ENCODE measurements around the gene WDFY4.

WDFY4 gene

GRCh38 chr10:48926764-48927540 is 242.3 kb downstream of the WDFY4 start:
- no peaks in the 10 kb centered on the region for H3K4me1 ChIP-seq (ENCODE audit: low read depth, poor library complexity, severe bottlenecking)
- no peak overlapping the region for H3K4me3 ChIP-seq (IDR thresholded peaks at IDR 0.05; ENCODE audit: insufficient read depth, low read depth, low read length)
- no peaks in the 10 kb centered on the region for H4K20me1 ChIP-seq (ENCODE audit: insufficient read depth)
- no peaks in the 10 kb centered on the region for H3K27me3 ChIP-seq (ENCODE audit: insufficient read depth, low read depth)
- no peak overlapping the region for H3K9ac ChIP-seq
- TF ChIP-seq CTCF (conservative IDR thresholded peaks at IDR 0.05; ENCODE audit: low read depth, low read length): no peak
- H3K4me2 ChIP-seq: no peak overlapping the region
- H2AFZ ChIP-seq (ENCODE audit: low read depth): no peak overlapping the region
- H3K36me3 ChIP-seq (ENCODE audit: insufficient read depth): no peaks in the 10 kb centered on the region
- no peaks in the 10 kb centered on the region for H3K79me2 ChIP-seq (ENCODE audit: insufficient read depth, low read depth)
- no peak overlapping the region for H3K27ac ChIP-seq

- no peak overlapping the region for H3K4me3 ChIP-seq (IDR thresholded peaks at IDR 0.05; ENCODE audit: insufficient read depth, low read depth, low read length)
- TF ChIP-seq CTCF (conservative IDR thresholded peaks at IDR 0.05; ENCODE audit: low read depth, low read length): no peak
- H3K36me3 ChIP-seq (ENCODE audit: insufficient read depth): no peaks in the 10 kb centered on the region
- H3K27me3 ChIP-seq (ENCODE audit: insufficient read depth, low read depth): no peaks in the 10 kb centered on the region
- H3K79me2 ChIP-seq (ENCODE audit: insufficient read depth, low read depth): no peaks in the 10 kb centered on the region
- H4K20me1 ChIP-seq (ENCODE audit: insufficient read depth): no peaks in the 10 kb centered on the region
- no peak overlapping the region for H3K4me2 ChIP-seq
- no peak overlapping the region for H3K27ac ChIP-seq
- no peak overlapping the region for H3K9ac ChIP-seq
- H2AFZ ChIP-seq (ENCODE audit: low read depth): no peak overlapping the region
- no peaks in the 10 kb centered on the region for H3K4me1 ChIP-seq (ENCODE audit: low read depth, poor library complexity, severe bottlenecking)
These were observed 244.8 kb downstream of the WDFY4 start for GRCh38 chr10:48929413-48929990.

- Histone ChIP-seq H3K27me3 (ENCODE audit: insufficient read depth, low read depth) (no peaks in the 10 kb centered on the region), H3K79me2 (ENCODE audit: insufficient read depth, low read depth) (no peaks in the 10 kb centered on the region), H2AFZ (ENCODE audit: low read depth) (no peak overlapping the region), H3K9ac (no peak overlapping the region), H3K4me3 (IDR thresholded peaks at IDR 0.05; ENCODE audit: insufficient read depth, low read depth, low read length) (no peak overlapping the region), H4K20me1 (ENCODE audit: insufficient read depth) (no peaks in the 10 kb centered on the region), H3K4me2 (no peak overlapping the region), H3K36me3 (ENCODE audit: insufficient read depth) (no peaks in the 10 kb centered on the region), H3K27ac (no peak overlapping the region), H3K4me1 (ENCODE audit: low read depth, poor library complexity, severe bottlenecking) (no peaks in the 10 kb centered on the region)
- TF ChIP-seq CTCF (conservative IDR thresholded peaks at IDR 0.05; ENCODE audit: low read depth, low read length): no peak
These were observed 246.5 kb downstream of the WDFY4 start for GRCh38 chr10:48931188-48931587.

- Histone ChIP-seq H3K79me2 (ENCODE audit: insufficient read depth, low read depth) (no peaks in the 10 kb centered on the region), H3K9ac (no peak overlapping the region), H3K27me3 (ENCODE audit: insufficient read depth, low read depth) (no peaks in the 10 kb centered on the region), H2AFZ (ENCODE audit: low read depth) (no peak overlapping the region), H3K4me1 (ENCODE audit: low read depth, poor library complexity, severe bottlenecking) (no peaks in the 10 kb centered on the region), H3K36me3 (ENCODE audit: insufficient read depth) (no peaks in the 10 kb centered on the region), H3K4me3 (IDR thresholded peaks at IDR 0.05; ENCODE audit: insufficient read depth, low read depth, low read length) (no peak overlapping the region), H3K4me2 (no peak overlapping the region), H3K27ac (no peak overlapping the region), H4K20me1 (ENCODE audit: insufficient read depth) (no peaks in the 10 kb centered on the region)
- TF ChIP-seq CTCF (conservative IDR thresholded peaks at IDR 0.05; ENCODE audit: low read depth, low read length): no peak
These were observed 248.4 kb downstream of the WDFY4 start for GRCh38 chr10:48932831-48933664.

Measured in KMS-11 (cell line).